GM18505 (cell line): ENCODE results near the gene TNRC6B.
"Not testable (repeated sequence)": the region's sequence is repeated elsewhere in the genome, so short reads cannot be mapped to it uniquely, and the experiment has no call there.

Experiments used
- ATAC-seq: cut with Tn5 transposase; IDR thresholded peaks from one replicate; pipeline ENCODE4 v1.9.1; 2021; ENCODE audit not compliant: unreplicated experiment
- POLR2A ChIP-seq: IDR thresholded peaks from 4 replicates; pipeline ENCODE4 v1.6.1; 2011; ENCODE audit warnings: borderline replicate concordance; ENCODE audit not compliant: insufficient read depth, insufficient read length; ENCODE audit errors: extremely low read depth

Gene TNRC6B

DNA sequence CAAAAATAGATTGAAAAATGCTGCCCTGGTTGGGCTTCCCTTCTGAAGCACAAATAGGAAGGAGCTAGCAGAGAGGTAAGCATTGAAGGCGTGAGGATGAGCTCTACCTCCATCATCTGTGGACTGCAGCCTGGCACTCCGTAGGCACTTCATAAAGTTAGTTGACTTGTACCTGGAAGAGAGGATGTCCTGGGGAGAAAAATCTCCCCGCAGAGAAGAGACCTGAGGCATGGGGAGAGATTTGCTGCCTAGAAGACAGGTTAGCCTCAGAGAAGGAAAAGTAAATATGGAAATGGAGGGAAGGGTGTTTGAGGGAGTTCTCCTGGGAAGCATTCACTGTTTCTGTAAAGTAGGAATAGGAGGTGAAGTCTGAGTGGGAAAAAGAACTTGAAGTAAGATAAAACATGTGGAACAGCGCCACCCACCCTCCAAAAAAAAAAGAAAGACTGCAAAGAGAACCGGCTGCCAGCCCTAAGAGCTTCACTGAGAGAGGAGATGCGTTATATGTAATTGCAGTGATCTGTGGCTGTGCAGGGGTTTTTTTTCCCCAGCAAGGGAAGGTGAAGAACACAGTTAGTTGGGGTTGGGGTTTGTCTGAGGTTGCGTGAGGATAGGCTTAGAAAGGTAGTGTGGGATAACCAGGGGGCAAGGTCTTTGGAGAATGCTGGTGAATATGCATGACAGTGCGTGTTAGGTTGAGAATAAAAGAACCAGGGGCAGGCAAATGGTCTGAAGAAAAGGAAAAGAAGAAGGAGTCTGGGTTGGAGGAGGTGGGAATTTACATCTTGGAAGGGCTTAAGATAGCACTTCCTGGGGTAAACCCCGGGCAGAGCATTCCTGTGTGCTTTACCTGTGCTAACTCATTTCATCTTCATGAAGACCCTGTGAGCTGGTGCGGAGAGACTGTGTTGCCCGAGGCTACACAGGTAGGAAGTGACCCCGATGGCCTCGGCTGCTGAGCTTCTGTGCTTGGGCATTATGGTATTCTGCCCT is 16.0 kb downstream of the TNRC6B start:
- no peak for TF ChIP-seq POLR2A
- no peak for ATAC-seq

GRCh38 chr22:40194656-40195055 is 16.9 kb downstream of the TNRC6B start:
- ATAC-seq, result no peak
- TF ChIP-seq POLR2A, result no peak

DNA sequence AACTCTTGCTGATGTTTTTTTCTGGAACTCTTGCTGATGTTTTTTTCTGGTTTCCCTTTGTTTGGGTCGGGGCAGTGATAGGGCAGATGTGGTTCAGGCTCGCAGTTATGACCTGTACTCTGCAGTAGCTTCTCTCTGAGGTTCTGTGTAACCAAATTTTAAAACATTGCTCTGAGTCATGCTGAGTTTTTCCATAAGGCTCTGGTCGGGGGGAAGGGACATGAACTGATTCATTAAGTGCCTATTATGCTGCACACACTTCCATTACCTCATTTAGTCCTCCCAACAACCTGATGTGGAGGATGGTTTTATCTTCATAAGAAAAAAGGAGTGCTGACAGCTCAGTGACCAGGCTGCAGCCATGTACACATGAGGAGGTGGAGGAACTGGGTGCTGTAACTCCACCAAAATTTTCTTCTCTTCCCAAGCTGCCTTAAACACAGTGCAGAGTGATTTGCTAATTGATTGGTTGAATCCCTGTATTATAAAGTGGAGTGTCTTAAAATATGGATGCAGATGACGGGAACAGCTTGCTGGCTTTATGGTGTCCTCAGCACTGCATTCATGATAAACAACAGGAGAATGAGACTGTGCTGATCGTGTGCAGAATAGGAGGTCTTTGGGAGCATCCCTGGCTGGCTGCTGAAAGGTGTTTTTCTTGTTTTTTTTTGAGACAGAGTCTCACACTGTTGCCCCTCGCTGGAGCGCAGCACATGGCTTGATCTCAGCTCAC is 19.1 kb downstream of the TNRC6B start:
- no peak for TF ChIP-seq POLR2A
- no peak for ATAC-seq

DNA sequence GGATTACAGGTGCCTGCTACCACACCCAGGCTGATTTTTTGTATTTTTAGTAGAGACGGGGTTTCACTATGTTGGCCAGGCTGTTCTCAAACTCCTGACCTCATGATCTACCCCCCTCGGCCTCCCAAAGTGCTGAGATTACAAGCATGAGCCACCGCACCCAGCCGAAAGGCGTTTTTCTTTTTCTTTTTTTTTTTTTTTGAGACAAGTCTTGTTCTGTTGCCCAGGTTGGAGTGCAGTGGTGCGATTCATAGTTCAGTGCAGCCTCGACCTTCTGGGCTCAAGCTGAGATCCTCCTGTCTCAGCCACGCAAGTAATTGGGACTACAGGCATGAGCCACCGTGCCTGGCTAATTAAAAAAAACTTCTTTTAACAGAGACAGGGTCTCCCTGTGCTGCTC is 19.7 kb downstream of the TNRC6B start:
- ATAC-seq, result not testable (repeated sequence)

DNA sequence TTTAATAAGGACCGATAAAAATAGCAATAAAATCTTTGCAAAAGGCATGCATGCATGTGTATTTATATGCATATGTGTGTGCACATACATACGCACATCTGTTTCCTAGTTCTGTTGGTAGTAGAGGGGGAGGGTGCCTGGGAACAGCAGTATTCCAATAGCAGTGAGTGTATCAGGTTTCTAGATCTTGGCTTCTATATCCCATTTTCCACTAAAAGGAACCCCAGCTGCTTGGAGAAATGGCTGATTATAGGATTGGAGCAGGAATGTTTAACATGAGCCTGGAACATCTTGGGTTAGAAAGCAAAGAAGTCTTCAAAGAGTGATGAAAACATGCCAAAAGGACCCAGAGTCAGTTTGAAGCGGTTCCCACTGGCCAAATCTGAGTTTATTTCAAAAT is 21.0 kb downstream of the TNRC6B start:
- TF ChIP-seq POLR2A, result no peak
- ATAC-seq, result no peak

DNA sequence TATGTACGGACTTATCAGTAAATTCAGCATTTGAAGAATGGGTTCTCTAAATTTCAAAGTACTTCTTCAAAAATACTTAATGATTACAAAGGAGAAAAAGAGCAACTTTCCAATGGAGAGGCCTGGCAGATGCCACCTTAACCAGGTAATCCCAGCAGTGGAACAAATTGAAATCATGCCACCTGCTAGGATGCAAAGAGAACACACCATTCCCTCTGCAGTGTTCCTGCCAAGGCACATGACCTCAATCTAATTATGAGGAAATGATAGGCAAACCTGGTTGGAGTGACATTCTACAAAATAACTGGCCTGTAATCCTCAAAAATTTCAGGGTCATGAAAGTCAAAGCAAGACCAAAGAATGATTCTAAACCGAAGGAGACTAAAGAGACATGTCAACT is 21.5 kb downstream of the TNRC6B start:
- TF ChIP-seq POLR2A, result no peak
- no peak for ATAC-seq

DNA sequence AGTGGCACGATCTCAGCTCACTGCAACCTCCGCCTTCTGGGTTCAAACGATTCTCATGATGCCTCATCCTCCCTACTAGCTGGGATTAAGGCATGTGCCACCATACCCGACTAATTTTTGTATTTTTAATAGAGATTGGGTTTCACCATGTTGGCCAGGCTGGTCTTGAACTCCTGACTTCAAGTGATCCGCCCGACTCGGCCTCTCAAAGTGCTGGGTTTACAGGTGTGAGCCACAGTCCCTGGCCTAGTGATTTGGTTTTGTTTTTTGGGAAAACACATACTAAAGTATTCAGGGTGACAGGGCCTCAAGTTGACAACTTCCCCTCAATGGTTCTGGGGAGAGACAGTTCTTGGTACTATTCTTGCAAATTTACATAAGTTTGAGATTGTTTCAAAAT is 22.1 kb downstream of the TNRC6B start:
- TF ChIP-seq POLR2A, result no peak
- no peak for ATAC-seq

DNA sequence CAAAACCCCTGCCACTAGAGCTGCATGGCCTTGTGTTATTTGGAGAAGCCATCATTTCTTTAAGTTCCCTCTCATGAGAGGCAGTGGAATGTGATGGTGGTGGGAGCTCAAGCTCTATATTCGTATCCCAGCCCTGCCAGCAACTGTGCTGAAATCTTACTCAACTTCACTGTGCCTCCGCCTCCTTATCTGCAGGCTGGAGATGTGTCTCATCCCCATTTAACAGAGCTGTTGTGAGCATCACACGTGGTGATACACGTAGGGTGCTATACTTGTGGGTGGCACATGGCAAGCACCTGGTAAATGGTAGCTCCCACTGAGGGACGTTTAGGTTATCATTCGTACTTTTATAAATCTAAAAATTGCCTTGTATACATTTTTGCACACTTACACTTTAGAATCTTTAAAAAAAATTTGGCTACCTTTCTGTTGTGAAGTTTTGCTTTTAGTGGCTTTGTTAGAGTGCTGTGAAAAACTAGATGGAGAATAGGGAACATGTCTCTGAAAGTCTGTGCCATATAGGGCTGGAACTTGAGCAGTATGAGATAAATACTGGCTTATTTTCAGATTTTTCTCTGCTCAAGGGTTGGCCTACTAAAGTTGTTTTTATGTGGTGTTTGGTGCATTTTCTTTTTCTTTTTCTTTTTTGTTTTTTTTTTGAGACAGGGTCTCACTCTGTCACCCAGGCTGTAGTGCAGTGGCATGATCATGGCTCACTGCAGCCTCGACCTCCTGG is 23.2 kb downstream of the TNRC6B start:
- TF ChIP-seq POLR2A, result no peak

DNA sequence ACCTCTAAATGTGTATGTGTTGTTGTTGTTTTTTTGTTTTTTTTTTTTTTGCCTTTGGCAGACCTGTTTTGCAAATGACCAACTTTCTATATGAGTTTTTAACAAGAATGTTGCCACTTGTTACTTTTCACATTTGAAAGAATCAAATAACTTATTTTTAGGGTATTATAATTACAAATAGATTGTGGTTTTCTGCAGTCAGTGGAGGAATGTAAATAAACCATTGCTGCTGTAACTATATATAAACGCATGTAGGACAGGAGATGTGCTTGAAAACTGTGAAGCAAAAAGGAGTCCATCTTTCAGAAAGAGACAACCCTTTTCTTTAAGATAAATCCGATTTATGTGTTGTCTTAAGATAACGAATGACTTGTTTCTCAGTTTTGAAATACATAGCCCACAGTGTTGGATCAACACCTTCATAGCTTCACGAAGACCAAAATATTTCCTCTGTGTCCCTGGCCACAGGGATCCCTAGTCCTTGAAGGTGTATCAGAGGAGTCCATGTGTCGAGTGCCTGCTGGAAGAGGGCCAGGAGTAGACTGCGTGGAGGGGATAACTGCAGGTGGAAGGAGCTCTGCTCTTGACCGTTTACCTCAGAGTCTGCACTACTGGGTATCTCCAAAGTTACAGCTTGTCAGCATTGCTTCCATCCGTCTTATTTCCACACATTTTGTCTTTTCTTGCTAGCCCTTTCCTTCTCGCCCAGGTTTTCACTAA is 24.7 kb downstream of the TNRC6B start:
- no peak for ATAC-seq
- no peak for TF ChIP-seq POLR2A

More for the DNA sequence above, 23.2 kb downstream of the TNRC6B start:
- no peak for ATAC-seq

DNA sequence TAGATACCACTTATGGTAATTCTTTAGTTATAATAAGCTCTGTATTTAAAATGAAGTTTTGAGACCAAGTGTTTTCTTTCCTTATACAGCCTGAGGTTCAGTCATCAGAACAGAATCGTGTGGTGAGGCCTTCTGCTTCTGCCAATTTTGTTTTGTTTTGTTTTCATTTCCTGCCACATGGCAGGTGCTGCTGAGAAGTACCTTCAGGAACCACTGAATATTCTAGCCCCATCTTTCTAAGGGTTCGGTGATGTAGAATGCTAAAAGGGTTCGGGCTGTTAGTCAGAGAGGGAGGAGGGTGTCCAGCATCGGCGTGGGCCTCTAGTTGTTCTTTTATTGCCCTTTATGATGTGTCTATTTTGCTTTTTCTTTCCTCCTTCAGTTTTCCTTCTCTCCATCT is 25.8 kb downstream of the TNRC6B start:
- no peak for ATAC-seq
- TF ChIP-seq POLR2A, result no peak

DNA sequence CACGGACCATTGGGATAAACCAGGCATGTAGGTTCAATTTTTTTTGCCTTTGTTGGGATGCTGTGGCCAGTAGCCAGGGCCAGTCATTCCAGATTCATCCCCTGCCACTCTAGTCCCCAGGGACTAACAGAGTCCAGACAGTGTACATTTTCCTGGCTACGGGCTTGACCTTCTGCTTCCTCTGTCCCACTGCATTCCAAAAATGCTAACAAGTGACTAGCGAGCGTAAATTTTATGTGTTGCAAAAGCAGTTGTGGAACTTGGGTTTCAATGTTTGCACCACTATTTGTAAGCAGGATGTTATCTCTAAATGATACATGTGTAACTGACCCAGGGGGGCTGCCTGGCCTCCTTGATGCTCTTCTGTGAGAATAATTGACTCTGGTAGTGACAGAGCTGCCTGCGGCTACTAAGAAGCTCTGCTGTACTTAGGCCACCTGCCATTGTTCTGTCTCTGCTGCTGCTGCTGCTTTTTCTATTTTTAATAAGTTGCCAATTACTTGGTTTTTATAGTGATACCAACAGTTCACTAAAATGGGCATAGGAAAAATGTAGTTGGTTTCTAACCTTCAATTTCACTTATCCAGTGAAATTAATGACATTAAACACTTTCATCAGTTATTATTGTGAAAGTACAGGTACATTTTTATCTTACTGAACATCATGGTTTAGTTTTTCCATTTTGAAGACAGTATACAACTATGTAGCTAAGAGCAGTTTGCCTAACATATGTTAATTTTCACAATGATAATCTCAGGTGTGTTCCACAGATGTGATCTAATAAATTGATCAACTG is 26.8 kb downstream of the TNRC6B start:
- TF ChIP-seq POLR2A, result no peak

GRCh38 chr22:40206561-40206960 is 28.8 kb downstream of the TNRC6B start:
- TF ChIP-seq POLR2A, result no peak
- no peak for ATAC-seq

More for the DNA sequence above, 26.8 kb downstream of the TNRC6B start:
- ATAC-seq, result no peak
